Mesothelial cell of epicardium (in vitro differentiated cells): ENCODE data around the gene C2CD5. TPM values are rescaled to one million over a fixed set of nuclear protein-coding genes. Genes with fewer than 3 reads are reported as not detected.

Source experiments
- DNase-seq, 2 experiments: peaks; one replicate each; pipeline ENCODE4 v3.0.0; 2021; ENCODE audit warnings: low spot score in 2 of 2; ENCODE audit not compliant: unreplicated experiment in 2 of 2
- H3K27ac Mint-ChIP-seq: 2 replicates; pipeline ENCODE4 v1.8.0; 2021; ENCODE audit warnings: mixed read lengths
- H3K27me3 Mint-ChIP-seq: 2 replicates; pipeline ENCODE4 v1.8.0; 2021; ENCODE audit warnings: low read depth, mixed read lengths
- H3K36me3 Mint-ChIP-seq: 2 replicates; pipeline ENCODE4 v1.8.0; 2021; ENCODE audit warnings: mixed read lengths
- H3K4me1 Mint-ChIP-seq: 2 replicates; pipeline ENCODE4 v1.8.0; 2021; ENCODE audit warnings: mixed read lengths
- H3K4me3 Mint-ChIP-seq: 2 replicates; pipeline ENCODE4 v1.8.0; 2021; ENCODE audit warnings: mild to moderate bottlenecking, moderate library complexity, mixed read lengths
- H3K9me3 Mint-ChIP-seq: 2 replicates; pipeline ENCODE4 v1.8.0; 2021; ENCODE audit warnings: mixed read lengths
- total RNA-seq: library from RNA; stranded (reverse); gene quantifications from 3 replicates; pipeline ENCODE4 v1.2.1, GENCODE V29; 2021
- TF ChIP-seq, protein P1 (sequence below): fragments of 200-600 bp; sonication (generic); IDR thresholded peaks from one replicate; pipeline ENCODE4 v1.5.0; 2021; ENCODE audit warnings: antibody characterized with exemption; ENCODE audit not compliant: unreplicated experiment

The C2CD5 gene
- total RNA-seq, 1 donor from 2014 or later, result 46.0 TPM

DNA sequence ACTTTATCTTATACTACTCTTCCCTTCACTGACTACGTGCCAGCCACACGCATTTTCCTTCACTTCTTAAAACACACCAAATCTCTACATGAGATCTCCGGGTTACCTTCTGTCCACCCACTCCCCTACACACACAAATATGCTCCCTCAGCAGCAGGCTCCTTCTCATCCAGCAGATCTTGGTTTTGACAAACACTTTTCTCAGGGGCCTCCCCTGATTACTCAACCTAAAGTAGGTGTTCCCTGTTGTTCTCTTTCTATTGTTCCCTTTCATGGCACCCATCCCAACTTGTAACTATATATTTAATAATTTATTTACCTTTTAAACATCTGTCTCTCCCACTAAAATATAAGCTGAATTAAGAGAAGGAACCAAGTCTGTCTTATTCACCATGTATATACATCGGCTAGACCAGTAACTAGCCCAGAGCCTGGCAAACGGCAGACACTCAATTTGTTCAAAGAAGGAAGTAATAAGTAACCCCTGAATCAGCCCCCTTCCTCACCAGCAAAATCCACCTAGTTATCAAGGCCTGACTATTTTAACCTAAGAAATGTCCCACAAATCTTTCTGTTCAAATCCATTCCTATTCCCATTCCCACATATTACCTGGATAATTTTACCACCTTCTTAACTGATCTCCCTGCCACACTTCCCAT, 2.7 kb downstream of the C2CD5 start:
- H3K4me1 Mint-ChIP-seq, result peaks cover 19% of the 10 kb centered on the region
- peaks cover 4% of the 10 kb centered on the region for H3K36me3 Mint-ChIP-seq
- H3K4me3 Mint-ChIP-seq, result no peak overlapping the region
- TF ChIP-seq, protein P1, sequence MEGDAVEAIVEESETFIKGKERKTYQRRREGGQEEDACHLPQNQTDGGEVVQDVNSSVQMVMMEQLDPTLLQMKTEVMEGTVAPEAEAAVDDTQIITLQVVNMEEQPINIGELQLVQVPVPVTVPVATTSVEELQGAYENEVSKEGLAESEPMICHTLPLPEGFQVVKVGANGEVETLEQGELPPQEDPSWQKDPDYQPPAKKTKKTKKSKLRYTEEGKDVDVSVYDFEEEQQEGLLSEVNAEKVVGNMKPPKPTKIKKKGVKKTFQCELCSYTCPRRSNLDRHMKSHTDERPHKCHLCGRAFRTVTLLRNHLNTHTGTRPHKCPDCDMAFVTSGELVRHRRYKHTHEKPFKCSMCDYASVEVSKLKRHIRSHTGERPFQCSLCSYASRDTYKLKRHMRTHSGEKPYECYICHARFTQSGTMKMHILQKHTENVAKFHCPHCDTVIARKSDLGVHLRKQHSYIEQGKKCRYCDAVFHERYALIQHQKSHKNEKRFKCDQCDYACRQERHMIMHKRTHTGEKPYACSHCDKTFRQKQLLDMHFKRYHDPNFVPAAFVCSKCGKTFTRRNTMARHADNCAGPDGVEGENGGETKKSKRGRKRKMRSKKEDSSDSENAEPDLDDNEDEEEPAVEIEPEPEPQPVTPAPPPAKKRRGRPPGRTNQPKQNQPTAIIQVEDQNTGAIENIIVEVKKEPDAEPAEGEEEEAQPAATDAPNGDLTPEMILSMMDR, result no peak
- no peak for DNase-seq
- H3K27ac Mint-ChIP-seq, result no peak overlapping the region
- H3K9me3 Mint-ChIP-seq, result no peaks in the 10 kb centered on the region
- H3K27me3 Mint-ChIP-seq, result no peaks in the 10 kb centered on the region

DNA sequence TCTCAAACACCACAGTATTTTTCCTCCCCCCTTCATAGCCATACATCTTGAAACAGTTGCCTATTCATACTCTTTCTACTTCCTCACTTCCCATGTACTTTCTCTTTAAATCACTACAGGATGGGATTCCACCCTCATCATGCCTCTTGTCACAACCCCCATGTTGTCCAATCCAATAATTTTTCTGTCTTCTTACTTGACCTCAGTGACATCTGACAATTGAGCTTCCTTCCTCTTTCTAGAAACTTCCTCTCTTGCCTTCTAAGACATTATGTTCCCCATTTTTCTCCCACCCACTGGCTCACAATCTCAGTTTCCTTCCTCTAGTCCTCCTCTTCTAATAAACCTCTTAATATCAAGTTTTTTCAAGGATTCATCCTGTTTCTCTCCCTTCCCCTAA, 5.3 kb downstream of the C2CD5 start:
- H3K27ac Mint-ChIP-seq, result no peak overlapping the region
- peaks cover 4% of the 10 kb centered on the region for H3K36me3 Mint-ChIP-seq
- no peak overlapping the region for H3K4me3 Mint-ChIP-seq
- no peak for DNase-seq
- TF ChIP-seq, protein P1, result no peak
- no peaks in the 10 kb centered on the region for H3K9me3 Mint-ChIP-seq
- H3K4me1 Mint-ChIP-seq, result peaks cover 16% of the 10 kb centered on the region
- H3K27me3 Mint-ChIP-seq, result no peaks in the 10 kb centered on the region

DNA sequence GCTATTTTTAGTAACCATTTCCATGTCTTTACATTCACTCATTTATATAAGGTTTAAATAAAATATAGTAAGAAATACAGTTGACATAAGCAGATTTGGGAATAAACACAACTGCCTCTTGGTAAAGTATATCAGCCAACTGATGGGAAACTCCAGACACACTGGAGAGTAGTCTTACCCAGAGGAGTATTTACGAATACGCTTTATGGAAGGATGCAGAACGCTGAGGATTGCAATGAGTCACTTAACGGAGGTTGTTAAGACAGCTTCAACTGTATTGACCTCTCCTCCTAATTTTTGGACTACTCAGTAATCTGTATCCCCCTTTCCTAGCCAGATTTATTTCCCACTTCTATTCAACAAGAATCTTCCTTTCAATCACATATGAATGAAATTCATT, 6.0 kb downstream of the C2CD5 start:
- H3K27me3 Mint-ChIP-seq, result no peaks in the 10 kb centered on the region
- TF ChIP-seq, protein P1, result no peak
- H3K4me1 Mint-ChIP-seq, result peaks cover 13% of the 10 kb centered on the region
- no peak for DNase-seq
- H3K4me3 Mint-ChIP-seq, result no peak overlapping the region
- H3K9me3 Mint-ChIP-seq, result no peaks in the 10 kb centered on the region
- no peak overlapping the region for H3K27ac Mint-ChIP-seq
- H3K36me3 Mint-ChIP-seq, result peaks cover 8% of the 10 kb centered on the region

DNA sequence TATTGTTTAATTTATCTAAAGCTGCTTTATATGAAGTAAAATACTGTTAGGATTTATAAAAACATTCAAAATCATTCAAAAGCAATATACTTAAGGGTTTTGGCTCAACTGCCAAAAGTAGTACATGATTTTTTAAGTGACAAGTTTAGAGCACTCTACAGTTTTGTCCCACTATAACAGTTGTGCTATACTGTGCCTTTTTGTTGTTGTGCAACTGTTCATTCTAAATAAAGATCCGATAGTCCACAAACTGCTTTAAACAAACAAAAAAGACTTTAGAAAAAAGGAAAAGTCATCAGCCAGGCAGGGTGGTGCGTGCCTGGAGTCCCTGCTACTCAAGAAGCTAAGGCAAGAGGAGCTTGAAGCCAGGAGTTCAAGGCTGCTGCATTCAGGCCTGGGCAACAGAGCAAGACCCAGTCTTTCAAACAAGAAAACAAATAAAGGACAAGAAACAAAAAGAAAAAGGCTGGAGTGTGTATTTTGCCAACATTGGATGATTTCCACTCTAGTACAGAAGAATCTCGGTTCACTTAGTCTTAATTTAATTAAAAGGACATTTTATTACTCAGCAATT, 7.3 kb downstream of the C2CD5 start:
- peaks cover 19% of the 10 kb centered on the region for H3K36me3 Mint-ChIP-seq
- TF ChIP-seq, protein P1, result no peak
- no peaks in the 10 kb centered on the region for H3K9me3 Mint-ChIP-seq
- DNase-seq, result no peak
- H3K27me3 Mint-ChIP-seq, result no peaks in the 10 kb centered on the region
- H3K4me3 Mint-ChIP-seq, result no peak overlapping the region
- no peak overlapping the region for H3K27ac Mint-ChIP-seq
- peaks cover 4% of the 10 kb centered on the region for H3K4me1 Mint-ChIP-seq

DNA sequence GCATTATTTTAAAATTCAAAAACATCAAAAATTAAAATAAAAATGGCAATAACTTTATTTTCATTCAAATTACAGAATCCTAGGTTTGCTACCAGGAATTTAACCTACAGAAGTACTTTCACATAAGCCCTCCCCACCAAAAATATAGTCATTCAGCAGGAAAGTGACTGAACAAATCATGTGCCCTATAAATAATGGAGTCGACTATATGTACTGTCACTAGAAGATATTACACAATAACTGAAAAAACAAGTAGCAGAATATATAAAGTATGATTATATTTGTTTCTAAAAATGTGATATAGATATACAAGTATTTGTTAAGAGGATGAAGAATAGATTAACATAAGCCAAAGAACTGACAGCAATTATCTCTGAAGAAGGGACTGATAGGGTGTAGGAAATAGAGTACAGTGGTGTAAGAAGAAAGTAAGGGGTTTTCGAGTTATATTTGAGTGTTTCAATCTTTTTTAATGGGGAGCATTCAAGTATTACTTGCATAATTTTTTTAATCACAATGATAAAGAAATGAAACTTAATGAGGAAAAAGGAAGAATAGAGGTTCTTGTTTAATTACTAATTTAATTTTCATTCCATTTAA, 7.9 kb downstream of the C2CD5 start:
- no peak overlapping the region for H3K27ac Mint-ChIP-seq
- TF ChIP-seq, protein P1, result no peak
- peaks cover 3% of the 10 kb centered on the region for H3K9me3 Mint-ChIP-seq
- DNase-seq, result no peak
- H3K4me3 Mint-ChIP-seq, result no peak overlapping the region
- H3K4me1 Mint-ChIP-seq, result peaks cover 3% of the 10 kb centered on the region
- H3K36me3 Mint-ChIP-seq, result peaks cover 25% of the 10 kb centered on the region
- no peaks in the 10 kb centered on the region for H3K27me3 Mint-ChIP-seq
